ENCODE results near the gene NDUFB2.

NDUFB2 gene

GRCh38 chr7:140653319-140654108 lies 43.0 kb upstream of the NDUFB2 start (continued):
- TF ChIP-seq REST (tag by site-specific recombination; IDR thresholded peaks at IDR 0.05) (no peak), ZNF354C (tag by site-specific recombination; IDR thresholded peaks at IDR 0.05; ENCODE audit: borderline replicate concordance, low read depth) (no peak), ZNF398 (tag by site-specific recombination; IDR thresholded peaks at IDR 0.05) (no peak), ZNF19 (tag by site-specific recombination; IDR thresholded peaks at IDR 0.05; ENCODE audit: low read depth) (no peak), KLF10 (tag by site-specific recombination; IDR thresholded peaks at IDR 0.05) (no peak), ZNF2 (tag by site-specific recombination; IDR thresholded peaks at IDR 0.05) (0 out of 2 replicates have a peak, but pooled peaks have one; percentile 47), ZNF449 (tag by site-specific recombination; IDR thresholded peaks at IDR 0.05) (no peak), ZFP37 (tag by site-specific recombination; IDR thresholded peaks at IDR 0.05) (no peak), HIC1 (tag by site-specific recombination; IDR thresholded peaks at IDR 0.05) (no peak), CTCF (tag by site-specific recombination; IDR thresholded peaks at IDR 0.05) (peak; percentile 78), ZNF404 (tag by site-specific recombination; IDR thresholded peaks at IDR 0.05) (no peak), ZNF341 (tag by site-specific recombination; IDR thresholded peaks at IDR 0.05; ENCODE audit: low read depth) (no peak), ZNF114 (tag by site-specific recombination; IDR thresholded peaks at IDR 0.05) (no peak), ZNF202 (tag by site-specific recombination; IDR thresholded peaks at IDR 0.05; ENCODE audit: borderline replicate concordance) (no peak), PRDM10 (tag by site-specific recombination; IDR thresholded peaks at IDR 0.05) (no peak), ZNF48 (tag by site-specific recombination; IDR thresholded peaks at IDR 0.05) (no peak), TSHZ1 (tag by site-specific recombination; IDR thresholded peaks at IDR 0.05; ENCODE audit: borderline replicate concordance) (no peak), ZNF211 (tag by site-specific recombination; IDR thresholded peaks at IDR 0.05; ENCODE audit: low read depth) (no peak)
